Adrenal gland (tissue), 12 donors: Measurements from ENCODE around the gene RASGRF2. TPM values are rescaled to one million over a fixed set of nuclear protein-coding genes. Genes with fewer than 3 reads are reported as not detected.
"Not testable (repeated sequence)": the region's sequence is repeated elsewhere in the genome, so short reads cannot be mapped to it uniquely, and the experiment has no call there.

Source experiments
- DNase-seq, 7 donors: peaks; one replicate each; pipeline ENCODE4 v3.0.0-alpha.2; 2019 to 2020
- H3K27ac ChIP-seq, 5 donors: fragments of 200-600 bp; sonication (generic) in 4 of 5; 1 replicate in 3 of 5; 2 replicates in 2 of 5; pipeline versions ENCODE4 v1.5.1 to v1.8.0; 2016 to 2020; ENCODE audit warnings: mild to moderate bottlenecking in 1 of 5
- H3K27me3 ChIP-seq: fragments of 200-600 bp; 2 replicates; pipeline ENCODE4 v1.8.0; 2021
- H3K36me3 ChIP-seq, 2 donors: fragments of 200-600 bp; replicated peaks in 1 of 2; 1 replicate in 1 of 2; 2 replicates in 1 of 2; pipeline versions ENCODE4 v1.5.1 to v1.8.0; 2018 to 2022
- H3K4me1 ChIP-seq, 2 donors: fragments of 200-600 bp; replicated peaks in 1 of 2; 1 replicate in 1 of 2; 2 replicates in 1 of 2; pipeline versions ENCODE4 v1.5.1 to v1.8.0; 2018 to 2021
- H3K4me3 ChIP-seq, 4 donors: fragments of 200-600 bp; sonication (generic) in 3 of 4; one replicate each; pipeline ENCODE4 v1.5.1; 2016 to 2018
- H3K9me3 ChIP-seq, 3 donors: fragments of 200-600 bp; sonication (generic) in 1 of 3; replicated peaks in 1 of 3; 1 replicate in 2 of 3; 2 replicates in 1 of 3; pipeline versions ENCODE4 v1.5.1 to v1.8.0; 2016 to 2021
- POLR2A ChIP-seq, 2 donors: fragments of 450-650 bp; IDR thresholded peaks; one replicate each; pipeline ENCODE4 v1.6.1; 2017; ENCODE audit warnings: antibody characterized with exemption in 2 of 2, mild to moderate bottlenecking in 2 of 2, moderate library complexity in 1 of 2
- WGBS, 4 donors: extraction: QIAGEN DNeasy Blood & Tissue Kit in 2 of 4; methylation state at CpG; one replicate each; pipeline versions ENCODE4 v1.1.5 to v1.1.7; 2013 to 2017; 5-methylcytosine and 5-hydroxymethylcytosine counted together
- intact Hi-C, 2 donors: fragments of 100-400 bp; cut with DNase I; formaldehyde crosslinking; loops; one replicate each; pipeline versions ENCODE4 v1.14.1 to v1.15.0; 2022 to 2023
- polyA plus RNA-seq, 3 donors: library from polyadenylated mRNA; stranded (reverse); fragments of 200-250 nt in 2 of 3; fragments of 350-450 nt in 1 of 3; fragmentation: Illumina TruSeq in 1 of 3; extraction: RNeasy Lipid Tissue Mini Kit (QIAGEN cat#74804) in 1 of 3; gene quantifications; one replicate each; pipeline ENCODE4 v1.2.3, GENCODE V29; 2013 to 2014
- total RNA-seq, 9 donors: library from RNA; depleted of rRNA in 4 of 9; stranded (reverse); fragments of >200 nt in 4 of 9; fragments of 120-200 nt in 1 of 9; fragmentation: NEBNext Ultra II Directional in 1 of 9; extraction: Animal tissue kit (Norgen Biotek cat#: 25700) in 1 of 9; gene quantifications; one replicate each; pipeline versions ENCODE4 v1.1.0 to v1.2.4, GENCODE V29; 2013 to 2023
- TF ChIP-seq, protein P1 (sequence below), 6 experiments: fragments of 450-650 bp in 4 of 6; fragments of 200-600 bp in 2 of 6; sonication (generic) in 1 of 6; IDR thresholded peaks; 1 replicate in 5 of 6; 2 replicates in 1 of 6; pipeline versions ENCODE4 v1.5.1 to v1.8.0; 2016 to 2021; ENCODE audit warnings: antibody characterized with exemption in 6 of 6, mild to moderate bottlenecking in 2 of 6, moderate library complexity in 1 of 6
- donor health status: healthy with polysubstance abuse.
- donor health status: Bipolar disorder and iron deficiency.
- donor health status: DM: yes; HTN: yes; CAD: no.
- donor health status: DM: no; HTN: no; CAD: no.
- donor health status: DM: no; HTN: no; CAD: no.
- donor health status: DM: yes; HTN: yes; CAD: no.

RASGRF2 gene
- total and polyA plus RNA-seq, 12 donors: 0.33 to 5.7 (median 2.4) TPM

DNA sequence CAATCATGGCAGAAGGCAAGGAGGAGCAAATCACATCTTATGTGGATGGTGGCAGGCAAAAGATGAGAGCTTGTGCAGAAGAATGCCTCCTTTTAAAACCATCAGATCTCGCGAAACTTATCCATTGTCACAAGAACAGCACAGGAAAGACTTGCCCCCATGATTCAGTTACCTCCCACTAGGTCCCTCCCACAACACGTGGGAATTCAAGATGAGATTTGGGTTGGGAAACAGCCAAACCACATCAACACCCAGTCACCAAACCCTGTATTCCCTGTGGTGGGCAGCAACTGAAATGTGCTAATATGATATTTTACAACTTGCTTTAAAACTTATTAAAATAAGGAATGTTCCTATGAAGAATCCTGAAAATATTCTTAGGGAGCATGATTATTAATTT lies 54.2 kb downstream of the RASGRF2 start:
- 72 to 86% (median 76%) methylated on average over 3 of the region's 3 CpGs for WGBS, 4 donors
- H3K4me1 ChIP-seq: no peaks in the 10 kb centered on the region
- TF ChIP-seq, protein P1, sequence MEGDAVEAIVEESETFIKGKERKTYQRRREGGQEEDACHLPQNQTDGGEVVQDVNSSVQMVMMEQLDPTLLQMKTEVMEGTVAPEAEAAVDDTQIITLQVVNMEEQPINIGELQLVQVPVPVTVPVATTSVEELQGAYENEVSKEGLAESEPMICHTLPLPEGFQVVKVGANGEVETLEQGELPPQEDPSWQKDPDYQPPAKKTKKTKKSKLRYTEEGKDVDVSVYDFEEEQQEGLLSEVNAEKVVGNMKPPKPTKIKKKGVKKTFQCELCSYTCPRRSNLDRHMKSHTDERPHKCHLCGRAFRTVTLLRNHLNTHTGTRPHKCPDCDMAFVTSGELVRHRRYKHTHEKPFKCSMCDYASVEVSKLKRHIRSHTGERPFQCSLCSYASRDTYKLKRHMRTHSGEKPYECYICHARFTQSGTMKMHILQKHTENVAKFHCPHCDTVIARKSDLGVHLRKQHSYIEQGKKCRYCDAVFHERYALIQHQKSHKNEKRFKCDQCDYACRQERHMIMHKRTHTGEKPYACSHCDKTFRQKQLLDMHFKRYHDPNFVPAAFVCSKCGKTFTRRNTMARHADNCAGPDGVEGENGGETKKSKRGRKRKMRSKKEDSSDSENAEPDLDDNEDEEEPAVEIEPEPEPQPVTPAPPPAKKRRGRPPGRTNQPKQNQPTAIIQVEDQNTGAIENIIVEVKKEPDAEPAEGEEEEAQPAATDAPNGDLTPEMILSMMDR (IDR thresholded peaks at IDR 0.05): no peak
- no peak for TF ChIP-seq POLR2A (IDR thresholded peaks at IDR 0.05)
- no peak overlapping the region for H3K27ac ChIP-seq
- H3K4me3 ChIP-seq: no peak overlapping the region
- DNase-seq: no peak
- no peaks in the 10 kb centered on the region for H3K27me3 ChIP-seq
- no peaks in the 10 kb centered on the region for H3K9me3 ChIP-seq
- intact Hi-C loops: no loop called here
- H3K36me3 ChIP-seq: no peaks in the 10 kb centered on the region

DNA sequence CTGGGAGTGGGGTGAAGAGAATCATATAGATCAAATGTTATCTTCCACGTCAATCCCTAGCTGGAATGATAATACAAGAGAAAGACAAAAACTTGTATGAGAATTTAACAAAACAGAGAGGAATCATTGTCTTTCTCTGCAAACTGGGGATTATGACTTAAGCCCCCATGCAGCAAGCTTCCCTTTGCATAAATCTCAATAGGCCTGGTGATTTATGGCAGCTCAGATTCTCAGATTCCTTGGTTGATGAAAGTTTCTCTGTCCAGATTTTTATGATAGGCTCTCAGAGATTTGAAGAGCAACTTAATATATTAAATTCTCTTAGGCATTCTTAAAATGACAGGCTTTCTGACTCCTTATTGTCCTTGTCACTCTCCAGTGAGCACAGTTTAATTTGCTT lies 56.0 kb downstream of the RASGRF2 start:
- Histone ChIP-seq H3K36me3 (no peaks in the 10 kb centered on the region), H3K27me3 (no peaks in the 10 kb centered on the region), H3K4me1 (no peaks in the 10 kb centered on the region), H3K27ac (no peak overlapping the region), H3K4me3 (no peak overlapping the region), H3K9me3 (no peaks in the 10 kb centered on the region)
- no peak for DNase-seq
- intact Hi-C loops: no loop called here
- 0 to 26% (median 20%) methylated on average over 1 of the region's 1 CpG for WGBS, 4 donors
- no peak for TF ChIP-seq POLR2A (IDR thresholded peaks at IDR 0.05)
- TF ChIP-seq, protein P1 (IDR thresholded peaks at IDR 0.05): no peak

DNA sequence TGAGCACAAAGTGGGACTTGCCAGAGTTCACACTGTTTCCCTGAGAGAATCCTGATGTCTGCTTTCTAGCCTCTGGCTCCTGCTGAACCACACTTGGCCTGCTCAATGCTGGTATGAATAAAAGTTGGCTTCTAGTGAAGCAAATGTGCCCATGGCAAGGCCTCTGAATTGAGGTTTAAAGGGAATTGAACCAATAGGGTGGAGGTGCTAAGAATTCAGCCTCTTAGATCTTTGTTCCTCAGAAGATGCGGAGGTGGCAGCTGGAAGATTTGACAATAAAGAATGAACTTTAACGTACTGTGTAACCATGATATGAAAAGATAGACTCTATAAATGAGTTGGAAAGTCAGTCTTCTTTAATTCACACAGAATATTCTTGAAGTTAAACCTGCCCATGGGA lies 57.2 kb downstream of the RASGRF2 start:
- no peak overlapping the region for H3K4me3 ChIP-seq
- no peak for TF ChIP-seq POLR2A (IDR thresholded peaks at IDR 0.05)
- TF ChIP-seq, protein P1 (IDR thresholded peaks at IDR 0.05): no peak
- H3K36me3 ChIP-seq: no peaks in the 10 kb centered on the region
- intact Hi-C loops: no loop called here
- WGBS, 4 donors: 78 to 85% (median 81%) methylated on average over 2 of the region's 2 CpGs
- no peaks in the 10 kb centered on the region for H3K27me3 ChIP-seq
- no peak overlapping the region for H3K27ac ChIP-seq
- DNase-seq: no peak
- H3K4me1 ChIP-seq: no peaks in the 10 kb centered on the region
- no peaks in the 10 kb centered on the region for H3K9me3 ChIP-seq

DNA sequence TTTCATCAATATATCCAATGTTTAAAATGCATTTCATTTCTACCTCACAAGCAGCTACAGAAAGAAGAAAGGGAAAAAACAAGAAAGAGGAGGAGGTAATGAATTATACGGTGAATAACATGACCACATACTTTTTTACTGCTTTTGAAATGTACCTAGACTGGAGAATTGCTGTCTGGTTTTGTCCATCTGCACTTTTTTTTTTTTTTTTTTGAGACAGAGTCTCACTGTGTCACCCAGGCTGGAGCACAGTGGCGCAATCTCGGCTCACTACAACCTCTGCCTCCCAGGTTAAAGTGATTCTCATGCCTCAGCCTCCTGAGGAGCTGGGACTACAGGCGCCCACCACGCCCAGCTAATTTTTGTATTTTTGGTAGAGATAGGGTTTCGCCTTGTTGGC lies 58.4 kb downstream of the RASGRF2 start:
- H3K36me3 ChIP-seq, intact Hi-C loops, H3K9me3 ChIP-seq, H3K4me1 ChIP-seq, H3K27ac ChIP-seq, H3K27me3 ChIP-seq, H3K4me3 ChIP-seq, DNase-seq: not testable (repeated sequence)
- WGBS, 4 donors: 82 to 95% (median 90%) methylated on average over 6 of the region's 6 CpGs

DNA sequence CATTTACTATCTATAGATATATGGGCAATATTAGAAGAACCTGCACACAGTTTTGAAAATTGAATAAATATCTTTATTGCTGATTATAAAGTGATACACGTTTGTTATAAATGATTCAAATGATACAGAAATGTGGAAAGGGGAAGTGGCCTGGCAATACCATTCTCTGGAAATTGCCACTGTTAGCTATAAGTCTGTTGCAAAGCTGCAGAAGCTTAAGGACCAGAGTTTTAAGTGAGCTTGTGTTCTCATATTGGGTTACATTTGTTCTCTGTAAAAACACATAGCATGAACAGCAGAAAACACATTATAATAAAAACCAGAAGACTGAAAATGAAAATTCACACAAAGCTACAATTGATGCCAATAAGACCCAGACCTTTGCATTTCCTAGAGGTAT lies 59.6 kb downstream of the RASGRF2 start:
- TF ChIP-seq, protein P1 (IDR thresholded peaks at IDR 0.05): no peak
- TF ChIP-seq POLR2A (IDR thresholded peaks at IDR 0.05): no peak
- H3K4me3 ChIP-seq: no peak overlapping the region
- intact Hi-C loops: no loop called here
- no peak for DNase-seq
- H3K36me3 ChIP-seq: no peaks in the 10 kb centered on the region
- WGBS, 4 donors: 21 to 39% (median 35%) methylated on average over 1 of the region's 1 CpG
- H3K4me1 ChIP-seq: no peaks in the 10 kb centered on the region
- no peak overlapping the region for H3K27ac ChIP-seq
- no peaks in the 10 kb centered on the region for H3K9me3 ChIP-seq
- H3K27me3 ChIP-seq: no peaks in the 10 kb centered on the region
